Parathyroid adenoma (tissue), 2 donors: ENCODE measurements around the gene DIP2C.

Experiments
- H2AFZ ChIP-seq: fragments of 300-600 bp; sonication (generic); one replicate; pipeline ENCODE4 v1.7.0; 2017; ENCODE audit warnings: antibody characterized with exemption, mild to moderate bottlenecking
- H3K27ac ChIP-seq: fragments of 300-600 bp; sonication (generic); one replicate; pipeline ENCODE4 v1.7.0; 2017
- H3K27me3 ChIP-seq: fragments of 300-600 bp; sonication (generic); one replicate; pipeline ENCODE4 v1.7.0; 2017; ENCODE audit warnings: low read length; ENCODE audit not compliant: control insufficient read depth, insufficient read depth
- H3K36me3 ChIP-seq: fragments of 300-600 bp; sonication (generic); one replicate; pipeline ENCODE4 v1.7.0; 2017; ENCODE audit warnings: low read length; ENCODE audit not compliant: control insufficient read depth, insufficient read depth
- H3K4me1 ChIP-seq: fragments of 300-600 bp; sonication (generic); one replicate; pipeline ENCODE4 v1.7.0; 2017; ENCODE audit warnings: control low read depth
- H3K4me2 ChIP-seq: fragments of 300-600 bp; sonication (generic); one replicate; pipeline ENCODE4 v1.7.0; 2017; ENCODE audit warnings: low read length
- H3K4me3 ChIP-seq: fragments of 300-600 bp; sonication (generic); one replicate; pipeline ENCODE4 v1.7.0; 2017; ENCODE audit warnings: low read depth, low read length
- H3K79me2 ChIP-seq: fragments of 300-600 bp; sonication (generic); one replicate; pipeline ENCODE4 v1.7.0; 2017; ENCODE audit warnings: control low read depth
- H3K9ac ChIP-seq: fragments of 300-600 bp; sonication (generic); one replicate; pipeline ENCODE4 v1.7.0; 2017; ENCODE audit warnings: mild to moderate bottlenecking
- H3K9me3 ChIP-seq: fragments of 300-600 bp; sonication (generic); one replicate; pipeline ENCODE4 v1.7.0; 2017; ENCODE audit warnings: low read length; ENCODE audit not compliant: control insufficient read depth
- CTCF ChIP-seq: fragments of 300-600 bp; sonication (generic); IDR thresholded peaks from one replicate; pipeline ENCODE4 v1.7.0; 2017; ENCODE audit warnings: antibody characterized with exemption, mild to moderate bottlenecking
- donor health status: primary hyperparathyroidism.

The DIP2C gene

GRCh38 chr10:283916-284356, 405.5 kb downstream of the DIP2C start:
- H3K9me3 ChIP-seq = no peaks in the 10 kb centered on the region
- H3K27ac ChIP-seq = no peak overlapping the region
- H3K36me3 ChIP-seq = no peaks in the 10 kb centered on the region

GRCh38 chr10:283140-283479, 406.4 kb downstream of the DIP2C start:
- no peak overlapping the region for H3K9ac ChIP-seq
- H3K27me3 ChIP-seq = no peaks in the 10 kb centered on the region
- H3K27ac ChIP-seq = no peak overlapping the region
- H3K9me3 ChIP-seq = no peaks in the 10 kb centered on the region
- no peak for TF ChIP-seq CTCF
- H3K4me2 ChIP-seq = no peak overlapping the region
- H2AFZ ChIP-seq = no peak overlapping the region
- H3K4me1 ChIP-seq = no peaks in the 10 kb centered on the region
- H3K79me2 ChIP-seq = no peaks in the 10 kb centered on the region
- H3K36me3 ChIP-seq = no peaks in the 10 kb centered on the region
- H3K4me3 ChIP-seq = no peak overlapping the region

More at GRCh38 chr10:283916-284356, 405.5 kb downstream of the DIP2C start:
- TF ChIP-seq CTCF = no peak
- Histone ChIP-seq H3K4me3 (no peak overlapping the region), H3K4me1 (no peaks in the 10 kb centered on the region), H3K79me2 (no peaks in the 10 kb centered on the region), H2AFZ (no peak overlapping the region), H3K4me2 (no peak overlapping the region), H3K27me3 (no peaks in the 10 kb centered on the region), H3K9ac (no peak overlapping the region)

GRCh38 chr10:282294-283139, 407.0 kb downstream of the DIP2C start:
- no peak overlapping the region for H3K9ac ChIP-seq
- TF ChIP-seq CTCF = no peak
- no peaks in the 10 kb centered on the region for H3K4me1 ChIP-seq
- H3K4me2 ChIP-seq = no peak overlapping the region
- H3K27ac ChIP-seq = no peak overlapping the region
- no peak overlapping the region for H3K4me3 ChIP-seq
- H3K79me2 ChIP-seq = no peaks in the 10 kb centered on the region
- H3K9me3 ChIP-seq = no peaks in the 10 kb centered on the region
- no peaks in the 10 kb centered on the region for H3K36me3 ChIP-seq
- H2AFZ ChIP-seq = no peak overlapping the region
- no peaks in the 10 kb centered on the region for H3K27me3 ChIP-seq

- H3K9me3 ChIP-seq = no peaks in the 10 kb centered on the region
- no peaks in the 10 kb centered on the region for H3K27me3 ChIP-seq
- no peak overlapping the region for H3K9ac ChIP-seq
- H3K4me2 ChIP-seq = no peak overlapping the region
- TF ChIP-seq CTCF = no peak
- H3K4me1 ChIP-seq = no peaks in the 10 kb centered on the region
- H3K36me3 ChIP-seq = no peaks in the 10 kb centered on the region
- H3K4me3 ChIP-seq = no peak overlapping the region
- no peak overlapping the region for H2AFZ ChIP-seq
- no peaks in the 10 kb centered on the region for H3K79me2 ChIP-seq
- H3K27ac ChIP-seq = no peak overlapping the region
Observed at GRCh38 chr10:279655-280054, 409.8 kb downstream of the DIP2C start.

- no peaks in the 10 kb centered on the region for H3K36me3 ChIP-seq
- H3K9me3 ChIP-seq = no peaks in the 10 kb centered on the region
- H3K4me3 ChIP-seq = no peak overlapping the region
- H3K4me2 ChIP-seq = no peak overlapping the region
- no peak for TF ChIP-seq CTCF
- no peaks in the 10 kb centered on the region for H3K4me1 ChIP-seq
- H2AFZ ChIP-seq = no peak overlapping the region
- H3K9ac ChIP-seq = no peak overlapping the region
- no peak overlapping the region for H3K27ac ChIP-seq
- H3K79me2 ChIP-seq = no peaks in the 10 kb centered on the region
- H3K27me3 ChIP-seq = no peaks in the 10 kb centered on the region
Observed at GRCh38 chr10:279232-279631, 410.2 kb downstream of the DIP2C start.
